ENCODE results near the gene LEMD2. TPM values are rescaled to one million over a fixed set of nuclear protein-coding genes. Genes with fewer than 3 reads are reported as not detected.

LEMD2 gene
- total RNA-seq, 1 donor from 2014 or later = 88.0 TPM

DNA sequence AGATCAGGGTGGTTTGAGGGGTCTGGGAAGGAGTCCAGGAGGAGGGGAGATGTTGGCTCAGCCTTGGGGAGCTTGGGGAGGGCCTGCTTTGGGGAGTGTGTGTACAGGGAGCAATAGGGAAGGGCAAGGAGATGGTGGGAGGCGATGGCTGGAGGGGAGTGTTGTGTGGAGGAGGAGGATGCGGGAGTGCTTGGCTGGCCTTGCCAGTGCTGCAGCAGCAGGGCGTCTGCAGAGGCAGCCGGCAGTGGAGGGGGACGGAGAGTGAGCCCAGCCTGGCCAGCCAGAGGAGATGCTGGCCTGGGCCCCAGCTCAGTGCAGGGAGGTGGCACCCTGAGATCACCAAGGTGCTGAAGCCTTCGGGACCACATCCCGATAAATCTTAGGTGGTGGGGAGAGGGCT, 46.1 kb downstream of the LEMD2 start:
- H3K4me3 Mint-ChIP-seq = no peak overlapping the region
- TF ChIP-seq, protein P1, sequence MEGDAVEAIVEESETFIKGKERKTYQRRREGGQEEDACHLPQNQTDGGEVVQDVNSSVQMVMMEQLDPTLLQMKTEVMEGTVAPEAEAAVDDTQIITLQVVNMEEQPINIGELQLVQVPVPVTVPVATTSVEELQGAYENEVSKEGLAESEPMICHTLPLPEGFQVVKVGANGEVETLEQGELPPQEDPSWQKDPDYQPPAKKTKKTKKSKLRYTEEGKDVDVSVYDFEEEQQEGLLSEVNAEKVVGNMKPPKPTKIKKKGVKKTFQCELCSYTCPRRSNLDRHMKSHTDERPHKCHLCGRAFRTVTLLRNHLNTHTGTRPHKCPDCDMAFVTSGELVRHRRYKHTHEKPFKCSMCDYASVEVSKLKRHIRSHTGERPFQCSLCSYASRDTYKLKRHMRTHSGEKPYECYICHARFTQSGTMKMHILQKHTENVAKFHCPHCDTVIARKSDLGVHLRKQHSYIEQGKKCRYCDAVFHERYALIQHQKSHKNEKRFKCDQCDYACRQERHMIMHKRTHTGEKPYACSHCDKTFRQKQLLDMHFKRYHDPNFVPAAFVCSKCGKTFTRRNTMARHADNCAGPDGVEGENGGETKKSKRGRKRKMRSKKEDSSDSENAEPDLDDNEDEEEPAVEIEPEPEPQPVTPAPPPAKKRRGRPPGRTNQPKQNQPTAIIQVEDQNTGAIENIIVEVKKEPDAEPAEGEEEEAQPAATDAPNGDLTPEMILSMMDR (IDR thresholded peaks at IDR 0.05) = no peak
- H3K4me1 Mint-ChIP-seq = peaks cover 2% of the 10 kb centered on the region
- no peaks in the 10 kb centered on the region for H3K9me3 Mint-ChIP-seq
- H3K27ac Mint-ChIP-seq = no peak overlapping the region
- H3K36me3 Mint-ChIP-seq (ENCODE audit: low read depth) = no peaks in the 10 kb centered on the region
- CTCF ChIA-PET = interaction anchor here (1.2 to 2.9 kb wide), 4 partner anchors 15 to 413 kb away, joined by 3 to 23 read pairs (median 4); partner anchors contain the start of gene UQCC2
- intact Hi-C loops (cut with micrococcal nuclease) = no loop called here
- DNase-seq (no peak), ATAC-seq (ENCODE audit: low read depth) (no peak)
- peaks cover 18% of the 10 kb centered on the region for H3K27me3 Mint-ChIP-seq
- POLR2A ChIA-PET = no interaction called here

DNA sequence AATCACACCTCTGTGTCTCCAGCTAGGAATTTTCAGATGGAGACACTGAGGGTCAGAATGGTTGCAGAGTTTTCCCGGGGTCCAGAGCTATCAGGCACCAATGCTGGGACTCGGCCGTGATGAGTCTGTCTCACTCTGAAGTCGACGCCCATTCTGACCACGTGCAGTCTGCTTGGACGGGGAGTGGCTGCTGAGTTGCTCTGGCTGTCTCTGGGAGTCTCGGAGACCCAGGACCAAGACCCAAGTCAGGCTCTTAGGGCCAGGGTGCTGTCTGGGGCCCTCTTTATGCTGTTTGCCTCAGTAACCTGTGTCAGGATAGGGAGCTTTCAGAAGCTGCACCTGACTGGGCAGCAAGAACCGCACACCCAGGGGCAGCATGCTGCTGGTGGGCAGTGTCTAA, 46.8 kb downstream of the LEMD2 start:
- intact Hi-C loops (cut with micrococcal nuclease) = no loop called here
- TF ChIP-seq, protein P1 (IDR thresholded peaks at IDR 0.05) = no peak
- ChIA-PET POLR2A (interaction anchor here (0.7 kb wide), 1 partner anchor 53 kb away, joined by 4 read pairs; no protein-coding TSS in a partner anchor), CTCF (interaction anchor here (2.9 kb wide), 1 partner anchor 31 kb away, joined by 23 read pairs; the partner anchor contains the start of gene UQCC2)
- Mint-ChIP-seq H3K4me1 (peaks cover 2% of the 10 kb centered on the region), H3K27me3 (peaks cover 14% of the 10 kb centered on the region), H3K9me3 (no peaks in the 10 kb centered on the region), H3K27ac (no peak overlapping the region), H3K4me3 (no peak overlapping the region), H3K36me3 (ENCODE audit: low read depth) (no peaks in the 10 kb centered on the region)
- ATAC-seq (ENCODE audit: low read depth) (no peak), DNase-seq (no peak)

DNA sequence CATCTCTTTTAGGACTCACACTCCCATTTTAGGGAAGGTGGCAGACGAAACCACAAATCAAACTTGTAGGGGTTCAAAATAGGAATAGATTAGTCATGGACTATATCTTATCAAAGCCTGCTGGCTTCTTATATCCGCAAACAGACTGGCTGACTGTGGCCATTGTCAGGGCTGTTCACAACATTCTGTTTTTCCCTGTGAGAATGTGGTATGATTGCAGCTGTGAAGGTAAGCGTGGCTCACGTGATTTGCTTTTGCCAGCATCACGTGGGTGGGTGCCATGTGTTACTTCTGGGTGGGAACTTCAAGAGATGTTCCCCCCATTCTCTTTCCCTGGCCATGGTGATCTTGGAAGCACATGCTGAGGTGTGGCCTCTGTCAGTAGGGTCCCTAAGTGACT, 48.1 kb downstream of the LEMD2 start:
- TF ChIP-seq, protein P1 (IDR thresholded peaks at IDR 0.05) = no peak
- no peak for DNase-seq
- POLR2A ChIA-PET = no interaction called here
- no peak overlapping the region for H3K27ac Mint-ChIP-seq
- peaks cover 2% of the 10 kb centered on the region for H3K4me1 Mint-ChIP-seq
- H3K4me3 Mint-ChIP-seq = no peak overlapping the region
- H3K36me3 Mint-ChIP-seq (ENCODE audit: low read depth) = no peaks in the 10 kb centered on the region
- CTCF ChIA-PET = no interaction called here
- H3K9me3 Mint-ChIP-seq = no peaks in the 10 kb centered on the region
- no peak for ATAC-seq (ENCODE audit: low read depth)
- intact Hi-C loops (cut with micrococcal nuclease) = no loop called here
- H3K27me3 Mint-ChIP-seq = peaks cover 11% of the 10 kb centered on the region

- CTCF ChIA-PET = no interaction called here
- Mint-ChIP-seq H3K4me1 (peaks cover 2% of the 10 kb centered on the region), H3K36me3 (ENCODE audit: low read depth) (no peaks in the 10 kb centered on the region), H3K4me3 (no peak overlapping the region), H3K27ac (no peak overlapping the region), H3K9me3 (no peaks in the 10 kb centered on the region), H3K27me3 (peaks cover 11% of the 10 kb centered on the region)
- DNase-seq (no peak), ATAC-seq (ENCODE audit: low read depth) (no peak)
- TF ChIP-seq, protein P1 (IDR thresholded peaks at IDR 0.05) = no peak
- intact Hi-C loops (cut with micrococcal nuclease) = no loop called here
- POLR2A ChIA-PET = no interaction called here
Observed at GRCh38 chr6:33740204-33740608, 48.7 kb downstream of the LEMD2 start.

GRCh38 chr6:33739571-33739970, 49.4 kb downstream of the LEMD2 start:
- Mint-ChIP-seq H3K4me1 (peaks cover 2% of the 10 kb centered on the region), H3K27me3 (peaks cover 11% of the 10 kb centered on the region), H3K4me3 (no peak overlapping the region), H3K9me3 (no peaks in the 10 kb centered on the region), H3K36me3 (ENCODE audit: low read depth) (no peaks in the 10 kb centered on the region), H3K27ac (no peak overlapping the region)
- TF ChIP-seq, protein P1 (IDR thresholded peaks at IDR 0.05) = no peak
- ATAC-seq (ENCODE audit: low read depth) (no peak), DNase-seq (no peak)
- CTCF ChIA-PET = no interaction called here
- POLR2A ChIA-PET = no interaction called here
- intact Hi-C loops (cut with micrococcal nuclease) = no loop called here

Measured in activated B cell treated with CpG ODN at 0.5 μM for 24 hours (primary cell).